ENCODE data around the gene CHTOP. TPM values are rescaled to one million over a fixed set of nuclear protein-coding genes. Genes with fewer than 3 reads are reported as not detected.

Gene CHTOP
- total RNA-seq, 1 donor from 2014 or later, result 51.9 TPM

DNA sequence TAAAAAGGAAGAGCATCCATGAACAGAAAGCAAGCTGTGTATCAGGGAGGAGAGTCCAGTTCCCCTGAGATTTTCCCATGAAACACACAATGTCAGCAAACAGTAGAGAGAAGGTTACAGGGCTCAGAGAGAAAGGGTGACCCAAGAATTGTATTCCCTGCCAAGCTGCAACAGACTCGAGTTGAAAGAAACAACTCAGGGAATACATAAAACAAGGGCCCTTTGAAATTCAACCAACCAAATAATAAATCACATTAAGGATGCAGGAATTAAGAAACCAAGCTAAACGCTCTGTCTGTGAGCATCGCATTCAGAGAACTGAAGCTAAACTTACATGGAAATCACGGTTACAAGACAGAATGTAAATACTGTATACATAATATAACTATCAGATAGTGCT is 41.1 kb upstream of the CHTOP start:
- TF ChIP-seq, protein P1, sequence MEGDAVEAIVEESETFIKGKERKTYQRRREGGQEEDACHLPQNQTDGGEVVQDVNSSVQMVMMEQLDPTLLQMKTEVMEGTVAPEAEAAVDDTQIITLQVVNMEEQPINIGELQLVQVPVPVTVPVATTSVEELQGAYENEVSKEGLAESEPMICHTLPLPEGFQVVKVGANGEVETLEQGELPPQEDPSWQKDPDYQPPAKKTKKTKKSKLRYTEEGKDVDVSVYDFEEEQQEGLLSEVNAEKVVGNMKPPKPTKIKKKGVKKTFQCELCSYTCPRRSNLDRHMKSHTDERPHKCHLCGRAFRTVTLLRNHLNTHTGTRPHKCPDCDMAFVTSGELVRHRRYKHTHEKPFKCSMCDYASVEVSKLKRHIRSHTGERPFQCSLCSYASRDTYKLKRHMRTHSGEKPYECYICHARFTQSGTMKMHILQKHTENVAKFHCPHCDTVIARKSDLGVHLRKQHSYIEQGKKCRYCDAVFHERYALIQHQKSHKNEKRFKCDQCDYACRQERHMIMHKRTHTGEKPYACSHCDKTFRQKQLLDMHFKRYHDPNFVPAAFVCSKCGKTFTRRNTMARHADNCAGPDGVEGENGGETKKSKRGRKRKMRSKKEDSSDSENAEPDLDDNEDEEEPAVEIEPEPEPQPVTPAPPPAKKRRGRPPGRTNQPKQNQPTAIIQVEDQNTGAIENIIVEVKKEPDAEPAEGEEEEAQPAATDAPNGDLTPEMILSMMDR (IDR thresholded peaks at IDR 0.05; ENCODE audit: insufficient read depth, low read length, severe bottlenecking), result no peak
- DNase-seq (ENCODE audit: low read depth) (no peak), FAIRE-seq (no peak)
- Histone ChIP-seq H3K36me3 (ENCODE audit: control insufficient read depth, insufficient read depth, low read length) (no peaks in the 10 kb centered on the region), H3K27me3 (ENCODE audit: control insufficient read depth, insufficient read depth, low read length) (no peaks in the 10 kb centered on the region), H3K4me3 (ENCODE audit: low read depth, low read length) (no peak overlapping the region)

DNA sequence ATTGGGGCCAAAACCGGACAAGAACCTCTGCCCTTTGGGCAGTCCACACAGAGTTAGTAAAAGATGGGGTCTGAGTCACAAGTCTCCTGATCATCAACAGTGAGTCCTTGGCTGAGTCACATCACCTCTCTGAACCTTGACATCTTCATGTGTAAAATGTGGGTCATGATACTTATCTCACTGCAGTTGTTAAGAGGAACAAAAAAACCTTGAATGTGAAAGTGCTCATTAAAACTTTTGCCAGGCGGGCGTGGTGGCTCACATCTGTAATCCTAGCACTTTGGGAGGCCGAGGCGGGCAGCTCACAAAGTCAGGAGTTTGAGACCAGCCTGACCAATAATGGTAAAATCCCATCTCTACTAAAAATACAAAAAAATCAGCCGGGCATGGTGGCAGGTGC is 36.7 kb upstream of the CHTOP start:
- no peaks in the 10 kb centered on the region for H3K36me3 ChIP-seq (ENCODE audit: control insufficient read depth, insufficient read depth, low read length)
- TF ChIP-seq, protein P1 (IDR thresholded peaks at IDR 0.05; ENCODE audit: insufficient read depth, low read length, severe bottlenecking), result no peak
- FAIRE-seq, result no peak

DNA sequence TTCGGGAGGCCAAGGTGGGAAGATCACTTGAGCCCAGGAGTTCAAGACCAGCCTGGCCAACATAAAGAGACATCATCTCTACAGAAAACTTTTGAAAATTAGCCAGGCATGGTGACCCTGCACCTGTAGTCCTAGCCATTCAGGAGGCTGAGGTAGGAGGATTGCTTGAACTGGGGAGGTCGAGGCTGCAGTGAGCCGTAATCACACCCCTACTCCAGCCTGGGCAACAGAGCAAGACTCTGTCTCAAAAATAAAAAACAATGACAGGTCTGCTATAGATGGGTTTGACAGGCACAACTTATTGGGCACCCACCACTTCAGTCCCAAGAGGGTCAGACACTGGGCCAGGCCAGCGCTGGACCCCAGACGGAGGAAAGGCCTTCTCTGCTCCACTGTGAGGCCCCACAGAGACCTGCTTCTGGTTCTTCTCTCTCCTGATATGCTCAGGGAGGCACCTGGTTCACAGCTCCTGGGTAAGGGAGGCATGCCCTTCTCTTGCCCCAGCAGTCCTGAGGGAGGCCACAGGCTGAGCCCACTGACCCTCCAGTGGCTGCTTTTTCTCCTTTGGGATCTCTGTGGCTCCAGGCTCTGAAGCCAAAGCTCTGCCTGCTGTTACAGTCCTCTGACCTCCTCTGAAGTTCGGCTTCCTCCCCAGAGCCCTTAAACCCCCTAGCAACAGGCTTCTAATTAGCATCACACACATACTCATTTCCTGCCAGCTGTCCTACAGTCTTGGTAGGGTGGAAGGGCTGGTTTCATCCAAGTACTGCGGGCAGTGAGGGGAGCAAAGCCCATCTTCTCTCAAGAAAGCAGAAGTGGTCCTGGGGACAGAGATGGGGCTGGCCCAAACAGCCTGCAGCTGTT is 35.3 kb upstream of the CHTOP start:
- no peaks in the 10 kb centered on the region for H3K36me3 ChIP-seq (ENCODE audit: control insufficient read depth, insufficient read depth, low read length)
- H3K27me3 ChIP-seq (ENCODE audit: control insufficient read depth, insufficient read depth, low read length), result no peaks in the 10 kb centered on the region
- FAIRE-seq (no peak), DNase-seq (ENCODE audit: low read depth) (peak; percentile 32)
- no peak overlapping the region for H3K4me3 ChIP-seq (ENCODE audit: low read depth, low read length)
- TF ChIP-seq, protein P1 (IDR thresholded peaks at IDR 0.05; ENCODE audit: insufficient read depth, low read length, severe bottlenecking), result no peak

More for the DNA sequence above, 36.7 kb upstream of the CHTOP start:
- DNase-seq (ENCODE audit: low read depth), result peak; percentile 84
- no peaks in the 10 kb centered on the region for H3K27me3 ChIP-seq (ENCODE audit: control insufficient read depth, insufficient read depth, low read length)
- no peak overlapping the region for H3K4me3 ChIP-seq (ENCODE audit: low read depth, low read length)

DNA sequence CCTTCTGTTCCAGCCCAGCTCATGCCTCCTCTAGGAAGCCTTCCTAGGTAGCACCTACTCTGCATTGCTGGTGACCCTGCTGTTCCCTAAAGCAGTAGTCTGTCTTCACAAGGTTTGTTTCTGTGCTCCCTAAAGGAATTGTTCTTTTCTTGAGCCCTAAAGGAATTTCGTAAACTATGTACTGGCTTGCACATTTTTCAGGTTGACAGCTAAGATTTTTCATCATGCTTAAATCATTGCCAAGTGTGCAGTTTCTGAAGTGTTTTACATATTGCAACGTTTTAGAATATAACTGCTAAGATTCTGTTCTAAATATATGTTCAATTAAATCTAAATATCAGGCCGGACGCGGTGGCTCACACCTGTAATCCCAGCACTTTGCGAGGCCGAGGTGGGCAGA is 34.0 kb upstream of the CHTOP start:
- TF ChIP-seq, protein P1 (IDR thresholded peaks at IDR 0.05; ENCODE audit: insufficient read depth, low read length, severe bottlenecking), result no peak
- DNase-seq (ENCODE audit: low read depth) (no peak), FAIRE-seq (no peak)
- no peak overlapping the region for H3K4me3 ChIP-seq (ENCODE audit: low read depth, low read length)
- no peaks in the 10 kb centered on the region for H3K27me3 ChIP-seq (ENCODE audit: control insufficient read depth, insufficient read depth, low read length)
- no peaks in the 10 kb centered on the region for H3K36me3 ChIP-seq (ENCODE audit: control insufficient read depth, insufficient read depth, low read length)

DNA sequence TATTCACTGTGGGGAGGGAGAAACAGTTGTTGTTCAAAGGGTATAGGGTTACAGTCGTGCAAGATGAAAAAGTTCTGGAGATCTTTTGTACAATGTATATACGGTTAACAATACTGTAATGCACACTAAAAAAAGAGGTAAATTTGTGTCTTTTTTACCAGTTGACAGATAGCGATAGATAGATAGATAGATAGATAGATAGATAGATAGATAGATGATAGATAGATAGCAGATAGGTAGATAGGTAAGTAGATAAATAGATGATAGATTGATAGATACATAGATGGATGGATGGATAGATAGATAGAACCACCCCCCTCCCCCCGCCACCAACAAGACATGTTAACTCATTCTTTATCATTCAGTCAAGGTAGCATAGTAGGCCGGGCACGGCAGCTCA is 31.1 kb upstream of the CHTOP start:
- FAIRE-seq (no peak), DNase-seq (ENCODE audit: low read depth) (no peak)
- no peaks in the 10 kb centered on the region for H3K27me3 ChIP-seq (ENCODE audit: control insufficient read depth, insufficient read depth, low read length)
- H3K4me3 ChIP-seq (ENCODE audit: low read depth, low read length), result no peak overlapping the region
- TF ChIP-seq, protein P1 (IDR thresholded peaks at IDR 0.05; ENCODE audit: insufficient read depth, low read length, severe bottlenecking), result no peak
- peaks cover 17% of the 10 kb centered on the region for H3K36me3 ChIP-seq (ENCODE audit: control insufficient read depth, insufficient read depth, low read length)

Data from bronchial epithelial cell (primary cell).